Measurements from ENCODE around the gene CMIP.

DNA sequence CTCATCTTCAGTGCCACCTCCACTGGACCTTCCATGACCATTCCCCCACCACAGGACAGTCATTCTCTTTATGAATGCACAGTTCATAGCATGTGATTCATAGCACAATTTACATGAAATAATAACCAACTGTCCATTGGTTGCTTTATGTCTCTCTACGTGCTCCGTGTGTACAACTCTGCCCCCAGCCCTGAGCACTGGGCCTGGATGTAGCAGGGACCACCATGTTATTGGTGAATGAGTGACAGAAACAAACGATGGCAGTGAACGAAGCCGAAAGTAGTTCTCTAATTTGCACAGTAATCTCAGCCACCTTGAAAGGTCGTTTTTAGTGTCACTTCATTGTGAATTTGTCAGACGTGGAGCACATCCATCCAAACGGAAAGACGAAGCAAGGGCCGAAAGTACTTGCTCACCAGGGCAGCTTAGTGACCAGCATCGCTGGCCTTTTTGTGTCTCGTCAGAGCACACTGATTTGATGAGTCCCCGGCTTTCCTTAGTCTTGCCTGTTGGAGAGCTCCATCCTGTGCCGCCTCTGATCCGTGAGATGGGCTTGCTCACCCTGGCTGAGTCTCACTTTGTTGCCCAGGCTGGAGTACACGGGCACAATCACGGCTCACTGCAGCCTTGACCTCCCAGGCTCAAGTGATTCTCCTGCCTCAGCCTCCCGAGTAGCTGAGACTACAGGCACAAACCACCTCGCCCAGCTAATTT, 95.3 kb downstream of the CMIP start:
- TF ChIP-seq POLR2AphosphoS5 (IDR thresholded peaks at IDR 0.05) (no peak), CTCF (IDR thresholded peaks at IDR 0.05) (no peak)

Measured in prostate gland (tissue), 2 donors.